ENCODE data around the gene TMEM14B.
"Not testable (repeated sequence)": the region's sequence is repeated elsewhere in the genome, so short reads cannot be mapped to it uniquely, and the experiment has no call there.

TMEM14B gene

GRCh38 chr6:10747251-10747972 lies at the start of gene TMEM14B:
Gene TMEM14B (plus strand): TSS chr6:10747805. CDS start chr6:10749246, 1,441 bp downstream.
- DNase-seq: peak; percentile 98

GRCh38 chr6:10713962-10714361 lies 33.6 kb upstream of the TMEM14B start:
- no peak for DNase-seq

GRCh38 chr6:10719296-10719963 lies 28.2 kb upstream of the TMEM14B start:
- peak in 1 of 3 experiments; percentile 17 for DNase-seq

- DNase-seq: peak in 1 of 3 experiments; percentile 29
Measured at GRCh38 chr6:10719964-10720264, 27.7 kb upstream of the TMEM14B start.

- peak; percentile 41 to 47 (median 42) for DNase-seq
Measured at GRCh38 chr6:10720265-10720959, 27.2 kb upstream of the TMEM14B start.

GRCh38 chr6:10720960-10721849 lies 26.4 kb upstream of the TMEM14B start:
- peak in 1 of 3 experiments; percentile 34 for DNase-seq

- peak in 1 of 3 experiments; percentile 31 for DNase-seq
Measured at GRCh38 chr6:10721850-10722569, 25.6 kb upstream of the TMEM14B start.

GRCh38 chr6:10722570-10722819 lies 25.1 kb upstream of the TMEM14B start:
- DNase-seq: no peak

- peak; percentile 96 to 97 (median 97) for DNase-seq
Measured at GRCh38 chr6:10722820-10723566, 24.6 kb upstream of the TMEM14B start, which contains the start of gene TMEM14C. Gene TMEM14C (plus strand): TSS chr6:10723070. CDS start chr6:10724614, 1,544 bp downstream.

GRCh38 chr6:10723567-10723881 lies 24.1 kb upstream of the TMEM14B start:
- DNase-seq: peak in 1 of 3 experiments; percentile 26

GRCh38 chr6:10725044-10725443 lies 22.6 kb upstream of the TMEM14B start:
- DNase-seq: no peak

GRCh38 chr6:10725716-10726115 lies 21.9 kb upstream of the TMEM14B start:
- DNase-seq: no peak

- no peak for DNase-seq
Measured at GRCh38 chr6:10730254-10730653, 17.4 kb upstream of the TMEM14B start.

- DNase-seq: peak in 1 of 3 experiments; percentile 50
Measured at GRCh38 chr6:10733151-10733715, 14.4 kb upstream of the TMEM14B start.

GRCh38 chr6:10733863-10734262 lies 13.7 kb upstream of the TMEM14B start:
- DNase-seq: no peak

GRCh38 chr6:10736731-10737130 lies 10.9 kb upstream of the TMEM14B start:
- no peak for DNase-seq

GRCh38 chr6:10740061-10740460 lies 7.5 kb upstream of the TMEM14B start:
- no peak for DNase-seq

- not testable (repeated sequence) for DNase-seq
Measured at GRCh38 chr6:10741643-10742042, 6.0 kb upstream of the TMEM14B start.

GRCh38 chr6:10742251-10742650 lies 5.4 kb upstream of the TMEM14B start:
- DNase-seq: no peak

GRCh38 chr6:10743515-10743914 lies 4.1 kb upstream of the TMEM14B start:
- DNase-seq: no peak

- no peak for DNase-seq
Measured at GRCh38 chr6:10745116-10745515, 2.5 kb upstream of the TMEM14B start.

- DNase-seq: no peak
Measured at GRCh38 chr6:10746915-10747250, 722 bp upstream of the TMEM14B start.
